Right lobe of liver (tissue), 6 donors: Measurements from ENCODE around the gene GNL3. TPM values are rescaled to one million over a fixed set of nuclear protein-coding genes. Genes with fewer than 3 reads are reported as not detected.
A peak's percentile ranks its signal among the peaks of the same experiment; 100 is the strongest.
"Not testable (repeated sequence)": the region's sequence is repeated elsewhere in the genome, so short reads cannot be mapped to it uniquely, and the experiment has no call there.

ENCODE experiments used
- ATAC-seq, 4 donors: fragments of 200-7000 bp; cut with Tn5 transposase; one replicate each; pipeline ENCODE4 v1.9.1; 2020; ENCODE audit warnings: mild to moderate bottlenecking in 4 of 4, moderate library complexity in 4 of 4
- DNase-seq, 3 donors: peaks; one replicate each; pipeline ENCODE4 v3.0.0-alpha.2; 2020
- H3K27ac ChIP-seq, 3 donors: fragments of 200-600 bp; one replicate each; pipeline ENCODE4 v1.8.0; 2022
- H3K27me3 ChIP-seq, 2 donors: fragments of 200-600 bp; one replicate each; pipeline ENCODE4 v1.8.0; 2022
- H3K36me3 ChIP-seq, 4 donors: fragments of 200-600 bp; sonication (generic) in 1 of 4; one replicate each; pipeline versions ENCODE4 v1.5.1 to v1.8.0; 2017 to 2022; ENCODE audit warnings: control low read depth in 1 of 4
- H3K4me1 ChIP-seq, 4 donors: fragments of 200-600 bp; sonication (generic) in 1 of 4; one replicate each; pipeline versions ENCODE4 v1.5.1 to v1.8.0; 2017 to 2022; ENCODE audit warnings: control low read depth in 1 of 4
- H3K4me3 ChIP-seq, 3 donors: fragments of 200-600 bp; one replicate each; pipeline ENCODE4 v1.8.0; 2022
- H3K9me3 ChIP-seq, 4 donors: fragments of 200-600 bp; sonication (generic) in 1 of 4; one replicate each; pipeline versions ENCODE4 v1.5.1 to v1.8.0; 2017 to 2022; ENCODE audit warnings: control low read depth in 1 of 4
- CTCF ChIP-seq, 4 donors: fragments of 200-600 bp in 3 of 4; fragments of 450-650 bp in 1 of 4; IDR thresholded peaks; one replicate each; pipeline versions ENCODE4 v1.5.1 to v1.8.0; 2016 to 2022; ENCODE audit warnings: antibody characterized with exemption in 4 of 4, mild to moderate bottlenecking in 2 of 4
- POLR2A ChIP-seq: fragments of 450-650 bp; IDR thresholded peaks from one replicate; pipeline ENCODE4 v1.6.1; 2017; ENCODE audit warnings: antibody characterized with exemption, mild to moderate bottlenecking
- WGBS: methylation state at CpG from one replicate; pipeline ENCODE4 v1.1.6; 2018; ENCODE audit warnings: low coverage, low lambda C conversion rate; ENCODE audit not compliant: insufficient coverage; ENCODE audit errors: missing lambda C conversion rate; 5-methylcytosine and 5-hydroxymethylcytosine counted together
- intact Hi-C, 2 donors: fragments of 100-400 bp; cut with DNase I; formaldehyde crosslinking; loops; one replicate each; pipeline versions ENCODE4 v1.11.2 to v1.14.1; 2022
- total RNA-seq, 6 experiments: library from RNA; depleted of rRNA in 2 of 6; stranded (reverse); fragments of >200 nt in 2 of 6; fragmentation: NEBNext Ultra II Directional in 3 of 6; extraction: Animal tissue kit (Norgen Biotek cat#: 25700) in 3 of 6; gene quantifications; one replicate each; pipeline versions ENCODE4 v1.1.0 to v1.2.4, GENCODE V29; 2016 to 2023
- donor health status: DM: no; HTN: yes; CAD: no.
- donor health status: DM: no; HTN: no; CAD: no.
- donor health status: DM: no; HTN: no; CAD: no.
- donor health status: DM: no; HTN: yes; CAD: no.
- donor health status: DM: no; HTN: yes; CAD: no.

The GNL3 gene
- total RNA-seq, 6 experiments from 2014 or later: 20.0 to 86.2 (median 41.7) TPM

DNA sequence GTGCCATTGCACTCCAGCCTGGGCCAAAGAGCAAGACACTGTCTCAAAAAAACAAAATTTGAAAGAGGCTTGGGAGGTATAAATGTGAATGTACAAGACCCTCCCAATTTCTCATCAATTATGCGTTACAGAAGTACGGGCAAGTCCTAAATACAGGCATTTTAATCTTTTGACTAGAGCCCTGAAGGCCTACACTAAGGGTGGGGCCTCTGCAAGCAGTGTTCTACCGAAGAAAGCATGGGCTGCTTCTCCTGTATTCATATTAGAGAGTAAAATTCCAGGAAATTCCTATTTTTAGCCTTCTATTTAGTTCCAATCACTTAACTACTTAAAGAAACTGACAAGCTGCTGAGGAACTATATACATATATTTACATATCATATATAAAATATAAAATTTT, 25.8 kb upstream of the GNL3 start:
- WGBS: 64% methylated on average over 3 of the region's 3 CpGs
- intact Hi-C loops: no loop called here
- no peak for ATAC-seq

GRCh38 chr3:52663098-52663497, 22.7 kb upstream of the GNL3 start:
- H3K36me3 ChIP-seq: peaks cover 0 to 45% (median 27%) of the 10 kb centered on the region in 4 donors
- H3K27ac ChIP-seq: no peak overlapping the region
- peak; percentile 57 to 83 (median 66) for ATAC-seq
- no peak for DNase-seq
- no peaks in the 10 kb centered on the region for H3K9me3 ChIP-seq
- H3K27me3 ChIP-seq: no peaks in the 10 kb centered on the region
- H3K4me1 ChIP-seq: peaks cover 0 to 6% (median 0%) of the 10 kb centered on the region in 4 donors
- TF ChIP-seq POLR2A (no peak), CTCF (IDR thresholded peaks at IDR 0.05) (no peak)
- 53% methylated on average over 2 of the region's 3 CpGs for WGBS
- intact Hi-C loops: no loop called here
- no peak overlapping the region for H3K4me3 ChIP-seq

More for the DNA sequence above, 25.8 kb upstream of the GNL3 start:
- Histone ChIP-seq H3K4me3 (no peak overlapping the region), H3K27ac (no peak overlapping the region), H3K4me1 (peaks cover 0 to 6% (median 0%) of the 10 kb centered on the region in 4 donors), H3K27me3 (no peaks in the 10 kb centered on the region), H3K36me3 (peaks cover 0 to 70% (median 43%) of the 10 kb centered on the region in 4 donors), H3K9me3 (no peaks in the 10 kb centered on the region)
- DNase-seq: no peak
- no peak for TF ChIP-seq POLR2A
- TF ChIP-seq CTCF (IDR thresholded peaks at IDR 0.05): no peak

DNA sequence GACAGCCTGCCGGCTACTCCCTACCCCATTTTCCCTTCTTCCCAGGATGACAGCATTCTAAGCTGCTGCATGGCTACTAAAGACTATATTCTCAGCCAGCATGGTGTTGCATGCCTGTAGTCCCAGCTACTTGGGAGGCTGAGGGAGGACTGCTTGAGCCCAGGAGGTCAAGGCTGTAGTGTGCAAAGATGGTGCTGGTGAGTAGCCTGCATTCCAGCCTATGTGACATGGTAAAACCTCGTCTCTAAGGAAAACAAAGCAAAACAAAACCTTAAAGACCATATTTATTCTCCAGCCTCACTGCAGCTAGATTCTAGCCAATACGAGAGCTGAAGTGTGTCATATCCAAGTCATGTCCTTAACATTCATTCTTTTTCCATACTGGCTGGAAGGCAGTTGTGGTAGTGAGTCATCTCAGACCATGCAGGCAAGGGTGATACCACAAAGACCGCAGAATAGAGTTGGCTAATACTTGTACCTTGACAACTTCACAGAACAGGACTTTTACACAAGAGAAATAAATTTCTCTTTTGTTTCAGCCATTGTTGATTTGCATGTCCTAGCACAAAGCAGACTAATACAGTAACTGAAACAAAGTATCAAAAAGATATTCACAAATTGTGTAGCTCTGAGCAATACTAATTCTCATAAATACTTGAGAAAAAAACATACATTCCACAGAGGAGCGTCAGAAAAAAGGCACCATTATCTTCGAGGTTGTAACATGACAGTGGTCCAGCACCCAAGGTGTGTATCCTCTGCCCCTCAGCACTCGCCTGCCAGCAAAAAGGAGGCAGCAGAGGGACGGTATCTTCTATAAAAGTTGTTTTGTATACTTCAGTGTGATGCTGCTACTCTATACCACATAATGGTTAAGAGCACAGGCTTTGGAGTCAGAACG, 15.0 kb upstream of the GNL3 start:
- WGBS: 63% methylated on average over 9 of the region's 9 CpGs
- H3K36me3 ChIP-seq: peaks cover 0 to 49% (median 4%) of the 10 kb centered on the region in 4 donors

DNA sequence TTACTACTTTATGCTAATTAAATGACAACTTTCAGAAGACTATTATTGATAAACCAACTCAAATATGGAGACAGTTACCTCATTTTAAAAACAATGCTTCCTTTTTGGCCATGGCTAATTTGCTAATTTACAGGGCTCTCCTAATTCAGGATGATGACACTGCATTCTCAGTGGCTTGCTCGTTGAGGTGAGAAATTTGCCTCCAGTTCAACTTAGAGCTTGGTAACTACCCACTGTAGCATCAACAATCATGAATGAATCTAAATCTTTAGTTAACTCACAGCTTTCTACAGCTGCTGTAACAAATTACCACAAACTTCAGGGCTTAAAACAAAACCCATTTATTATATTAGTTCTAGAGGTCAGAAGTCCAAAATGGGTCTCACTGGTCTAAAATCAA, 14.2 kb upstream of the GNL3 start:
- no peak overlapping the region for H3K27ac ChIP-seq

More for the DNA sequence above, 15.0 kb upstream of the GNL3 start:
- ATAC-seq (peak in 2 of 4 donors; percentile 30 to 59), DNase-seq (no peak)
- H3K4me3 ChIP-seq: no peak overlapping the region
- intact Hi-C loops: loop anchor here in 1 of 2 donors (10.0 kb wide), 1 partner anchor 186 kb away; no protein-coding TSS in a partner anchor
- H3K9me3 ChIP-seq: no peaks in the 10 kb centered on the region
- H3K27me3 ChIP-seq: no peaks in the 10 kb centered on the region
- no peaks in the 10 kb centered on the region for H3K4me1 ChIP-seq
- no peak overlapping the region for H3K27ac ChIP-seq
- TF ChIP-seq POLR2A (no peak), CTCF (IDR thresholded peaks at IDR 0.05) (no peak)

GRCh38 chr3:52676201-52676600, 9.6 kb upstream of the GNL3 start:
- not testable (repeated sequence) for DNase-seq

More for the DNA sequence above, 14.2 kb upstream of the GNL3 start:
- intact Hi-C loops: loop anchor here in 1 of 2 donors (10.0 kb wide), 1 partner anchor 187 kb away; no protein-coding TSS in a partner anchor
- TF ChIP-seq POLR2A: no peak
- no peak for TF ChIP-seq CTCF (IDR thresholded peaks at IDR 0.05)
- no peaks in the 10 kb centered on the region for H3K9me3 ChIP-seq
- H3K27me3 ChIP-seq: no peaks in the 10 kb centered on the region
- no peak overlapping the region for H3K4me3 ChIP-seq
- H3K36me3 ChIP-seq: peaks cover 0 to 51% (median 4%) of the 10 kb centered on the region in 4 donors
- ATAC-seq: no peak
- 60% methylated on average over 1 of the region's 1 CpG for WGBS
- no peak for DNase-seq
- no peaks in the 10 kb centered on the region for H3K4me1 ChIP-seq

More at GRCh38 chr3:52676201-52676600, 9.6 kb upstream of the GNL3 start:
- peaks cover 0 to 61% (median 10%) of the 10 kb centered on the region in 4 donors for H3K36me3 ChIP-seq
- H3K27ac ChIP-seq, H3K9me3 ChIP-seq, H3K27me3 ChIP-seq, H3K4me3 ChIP-seq, ATAC-seq: not testable (repeated sequence)
- 56% methylated on average over 3 of the region's 3 CpGs for WGBS
- intact Hi-C loops: loop anchor here in 1 of 2 donors (10.0 kb wide), 1 partner anchor 191 kb away; no protein-coding TSS in a partner anchor
- H3K4me1 ChIP-seq: peaks cover 0 to 36% (median 17%) of the 10 kb centered on the region in 4 donors
